ENCODE data around the gene SNAPC2. TPM values are rescaled to one million over a fixed set of nuclear protein-coding genes. Genes with fewer than 3 reads are reported as not detected.
A peak's percentile ranks its signal among the peaks of the same experiment; 100 is the strongest.

The SNAPC2 gene
- total and polyA plus RNA-seq, 2 of the 13 experiments (the other 11 are each of a cell fraction or from before 2014, with no cell fraction given), result 10.2 to 12.7 TPM

GRCh38 chr19:7919610-7920518, at the start of gene SNAPC2 (continued):
- TF ChIP-seq ZNF687 (CRISPR knock-in tag; IDR thresholded peaks at IDR 0.05) (peak; percentile 86), ZNF589 (CRISPR knock-in tag; conservative IDR thresholded peaks at IDR 0.05) (0 out of 2 replicates have a peak, but pooled peaks have one; percentile 16), KLF16 (CRISPR knock-in tag; IDR thresholded peaks at IDR 0.05) (peak in 1 of 2 experiments; percentile 88; a peak in 2 of 4 replicates), CHD4 (IDR thresholded peaks at IDR 0.05; ENCODE audit: borderline replicate concordance, low read length) (peak; percentile 85; the same call in 1 of the 2 replicates), FOXA3 (CRISPR knock-in tag; IDR thresholded peaks at IDR 0.05) (peak; percentile 39), ZKSCAN8 (CRISPR knock-in tag; IDR thresholded peaks at IDR 0.05; ENCODE audit: borderline replicate concordance) (0 out of 2 replicates have a peak, but pooled peaks have one; percentile 44), CEBPZ (IDR thresholded peaks at IDR 0.05; ENCODE audit: low read length) (no peak), PATZ1 (CRISPR knock-in tag; IDR thresholded peaks at IDR 0.05) (peak; percentile 59), ZMAT3 (CRISPR knock-in tag; conservative IDR thresholded peaks at IDR 0.05) (peak; percentile 74; the same call in 1 of the 2 replicates), ELF4 (CRISPR knock-in tag; IDR thresholded peaks at IDR 0.05; ENCODE audit: borderline replicate concordance) (peak; percentile 41; the same call in 1 of the 2 replicates), CHCHD3 (CRISPR knock-in tag; IDR thresholded peaks at IDR 0.05) (no peak), ZFY (CRISPR knock-in tag; IDR thresholded peaks at IDR 0.05) (peak; percentile 87), POGZ (CRISPR knock-in tag; IDR thresholded peaks at IDR 0.05) (peak; percentile 40; the same call in 1 of the 2 replicates), PHF20 (CRISPR knock-in tag; IDR thresholded peaks at IDR 0.05) (peak; percentile 49), ZNF263 (CRISPR knock-in tag; IDR thresholded peaks at IDR 0.05) (peak; percentile 43; the same call in 1 of the 2 replicates), CERS6 (CRISPR knock-in tag; IDR thresholded peaks at IDR 0.05) (peak; percentile 65; the same call in 1 of the 2 replicates), ZFX (CRISPR knock-in tag; IDR thresholded peaks at IDR 0.05; ENCODE audit: low read depth) (peak; percentile 87)
